Panc1 (cell line): ENCODE results near the gene GOLGA6D.
"Not testable (repeated sequence)": the region's sequence is repeated elsewhere in the genome, so short reads cannot be mapped to it uniquely, and the experiment has no call there.

ENCODE experiments used
- CTCF ChIP-seq: fragments of 450-650 bp; IDR thresholded peaks from 2 replicates; pipeline ENCODE4 v1.5.1; 2017; ENCODE audit warnings: mild to moderate bottlenecking
- POLR2AphosphoS5 ChIP-seq: IDR thresholded peaks from 2 replicates; pipeline ENCODE4 v1.6.1; 2012; ENCODE audit warnings: mild to moderate bottlenecking, low read depth, low read length, moderate library complexity
- REST ChIP-seq, 2 experiments: IDR thresholded peaks; 2 replicates each; pipeline ENCODE4 v1.6.1; 2011 to 2012; ENCODE audit warnings: low read depth in 2 of 2, control low read depth in 1 of 2, low read length in 1 of 2, mild to moderate bottlenecking in 1 of 2, moderate library complexity in 1 of 2; ENCODE audit not compliant: insufficient read depth in 1 of 2
- SIN3A ChIP-seq: IDR thresholded peaks from 2 replicates; pipeline ENCODE4 v1.6.1; 2012; ENCODE audit warnings: low read depth, mild to moderate bottlenecking, low read length, moderate library complexity, borderline replicate concordance; ENCODE audit not compliant: insufficient read depth
- TCF7L2 ChIP-seq: IDR thresholded peaks from 2 replicates; pipeline ENCODE4 v1.6.1; 2011; ENCODE audit warnings: mild to moderate bottlenecking, low read depth, low read length, inconsistent platforms

GRCh38 chr15:75343953-75344352, 61.3 kb downstream of the GOLGA6D start:
- not testable (repeated sequence) for TF ChIP-seq CTCF; POLR2AphosphoS5; SIN3A; REST (IDR thresholded peaks at IDR 0.05; ENCODE audit: insufficient read depth in 1 of 2, low read depth in 2 of 2, low read length in 1 of 2); TCF7L2
